Measurements from ENCODE around the gene QSOX2.

Gene QSOX2

GRCh38 chr9:136230773-136231172 is 14.8 kb downstream of the QSOX2 start:
- no peaks in the 10 kb centered on the region for H3K9me3 ChIP-seq (ENCODE audit: severe bottlenecking)
- H3K4me3 ChIP-seq (ENCODE audit: severe bottlenecking), result no peak overlapping the region
- TF ChIP-seq CTCF (IDR thresholded peaks at IDR 0.05; ENCODE audit: poor library complexity, severe bottlenecking), result no peak
- DNase-seq (ENCODE audit: low spot score) (no peak), ATAC-seq (ENCODE audit: low read depth) (no peak)
- peaks cover 13% of the 10 kb centered on the region for H3K4me1 ChIP-seq (ENCODE audit: insufficient read depth, poor library complexity, severe bottlenecking)
- H3K36me3 ChIP-seq (ENCODE audit: low read depth), result peaks cover 9% of the 10 kb centered on the region
- no peaks in the 10 kb centered on the region for H3K27me3 ChIP-seq (ENCODE audit: insufficient read depth, poor library complexity, severe bottlenecking)
- H3K27ac ChIP-seq (ENCODE audit: poor library complexity, severe bottlenecking), result no peak overlapping the region

GRCh38 chr9:136230365-136230764 is 15.2 kb downstream of the QSOX2 start:
- H3K9me3 ChIP-seq (ENCODE audit: severe bottlenecking), result no peaks in the 10 kb centered on the region
- no peak for TF ChIP-seq CTCF (IDR thresholded peaks at IDR 0.05; ENCODE audit: poor library complexity, severe bottlenecking)
- no peak for DNase-seq (ENCODE audit: low spot score)
- peaks cover 13% of the 10 kb centered on the region for H3K4me1 ChIP-seq (ENCODE audit: insufficient read depth, poor library complexity, severe bottlenecking)
- no peak overlapping the region for H3K27ac ChIP-seq (ENCODE audit: poor library complexity, severe bottlenecking)
- no peak for ATAC-seq (ENCODE audit: low read depth)
- H3K4me3 ChIP-seq (ENCODE audit: severe bottlenecking), result no peak overlapping the region
- no peaks in the 10 kb centered on the region for H3K27me3 ChIP-seq (ENCODE audit: insufficient read depth, poor library complexity, severe bottlenecking)
- peaks cover 13% of the 10 kb centered on the region for H3K36me3 ChIP-seq (ENCODE audit: low read depth)

DNA sequence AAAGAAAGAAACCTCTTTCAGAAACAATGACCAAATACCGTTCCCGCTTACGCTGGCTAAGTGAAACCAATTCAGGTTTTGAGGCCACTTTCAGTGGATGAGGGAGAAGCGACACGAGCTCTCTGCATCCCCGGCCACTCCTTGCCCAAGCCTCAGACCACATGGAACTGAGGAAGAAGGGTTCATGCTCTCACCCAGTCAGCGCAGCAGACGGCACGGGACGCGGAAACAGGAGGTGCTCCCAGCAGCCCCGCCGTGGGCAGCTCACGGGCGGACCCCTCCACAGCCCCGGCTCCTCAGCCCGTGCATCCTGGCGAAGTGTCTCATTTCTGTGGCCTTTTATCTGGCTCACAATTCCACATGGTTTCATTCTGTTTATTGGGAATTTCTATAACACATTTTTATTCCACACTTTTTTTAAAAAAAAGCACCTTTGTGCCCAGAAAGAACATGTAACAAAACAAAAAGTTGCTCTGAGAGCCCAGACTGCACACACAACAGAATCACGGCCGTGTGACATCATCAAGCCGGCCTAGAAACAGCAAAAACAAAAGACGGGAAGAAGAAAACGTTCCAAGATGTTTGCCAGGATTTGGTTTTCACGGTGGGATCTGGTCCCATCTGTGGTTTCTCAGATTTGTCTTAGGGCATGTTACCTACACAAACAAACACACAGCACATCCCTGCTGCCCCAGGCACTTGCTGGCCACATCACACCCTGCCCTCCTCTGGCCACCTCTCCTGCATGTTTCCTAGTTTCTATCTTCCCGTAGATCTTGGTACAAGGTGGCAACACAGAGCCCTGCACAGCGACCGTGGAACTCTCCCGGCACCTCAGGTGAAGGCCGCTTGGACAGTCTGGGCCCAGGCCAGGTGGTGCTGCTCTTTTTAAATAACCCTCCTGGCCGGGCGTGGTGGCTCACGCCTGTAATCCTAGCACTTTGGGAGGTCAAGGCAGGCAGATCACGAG is 16.2 kb downstream of the QSOX2 start:
- DNase-seq (ENCODE audit: low spot score) (no peak), ATAC-seq (ENCODE audit: low read depth) (no peak)
- peaks cover 20% of the 10 kb centered on the region for H3K36me3 ChIP-seq (ENCODE audit: low read depth)
- no peak for TF ChIP-seq CTCF (IDR thresholded peaks at IDR 0.05; ENCODE audit: poor library complexity, severe bottlenecking)
- H3K27me3 ChIP-seq (ENCODE audit: insufficient read depth, poor library complexity, severe bottlenecking), result no peaks in the 10 kb centered on the region
- peaks cover 13% of the 10 kb centered on the region for H3K4me1 ChIP-seq (ENCODE audit: insufficient read depth, poor library complexity, severe bottlenecking)
- peak overlapping the region; percentile 52 for H3K27ac ChIP-seq (ENCODE audit: poor library complexity, severe bottlenecking)
- no peak overlapping the region for H3K4me3 ChIP-seq (ENCODE audit: severe bottlenecking)
- H3K9me3 ChIP-seq (ENCODE audit: severe bottlenecking), result no peaks in the 10 kb centered on the region

GRCh38 chr9:136228107-136228875 is 17.3 kb downstream of the QSOX2 start:
- Histone ChIP-seq H3K27ac (ENCODE audit: poor library complexity, severe bottlenecking) (peak overlapping the region; percentile 52), H3K27me3 (ENCODE audit: insufficient read depth, poor library complexity, severe bottlenecking) (no peaks in the 10 kb centered on the region), H3K4me3 (ENCODE audit: severe bottlenecking) (no peak overlapping the region), H3K4me1 (ENCODE audit: insufficient read depth, poor library complexity, severe bottlenecking) (peaks cover 13% of the 10 kb centered on the region), H3K36me3 (ENCODE audit: low read depth) (peaks cover 24% of the 10 kb centered on the region), H3K9me3 (ENCODE audit: severe bottlenecking) (no peaks in the 10 kb centered on the region)
- TF ChIP-seq CTCF (IDR thresholded peaks at IDR 0.05; ENCODE audit: poor library complexity, severe bottlenecking), result no peak
- no peak for DNase-seq (ENCODE audit: low spot score)
- ATAC-seq (ENCODE audit: low read depth), result peak; percentile 92
